Measurements from ENCODE around the gene SLX9. TPM values are rescaled to one million over a fixed set of nuclear protein-coding genes. Genes with fewer than 3 reads are reported as not detected.

The SLX9 gene
- total RNA-seq, 6 experiments from 2014 or later = 27.7 to 34.7 (median 31.5) TPM

DNA sequence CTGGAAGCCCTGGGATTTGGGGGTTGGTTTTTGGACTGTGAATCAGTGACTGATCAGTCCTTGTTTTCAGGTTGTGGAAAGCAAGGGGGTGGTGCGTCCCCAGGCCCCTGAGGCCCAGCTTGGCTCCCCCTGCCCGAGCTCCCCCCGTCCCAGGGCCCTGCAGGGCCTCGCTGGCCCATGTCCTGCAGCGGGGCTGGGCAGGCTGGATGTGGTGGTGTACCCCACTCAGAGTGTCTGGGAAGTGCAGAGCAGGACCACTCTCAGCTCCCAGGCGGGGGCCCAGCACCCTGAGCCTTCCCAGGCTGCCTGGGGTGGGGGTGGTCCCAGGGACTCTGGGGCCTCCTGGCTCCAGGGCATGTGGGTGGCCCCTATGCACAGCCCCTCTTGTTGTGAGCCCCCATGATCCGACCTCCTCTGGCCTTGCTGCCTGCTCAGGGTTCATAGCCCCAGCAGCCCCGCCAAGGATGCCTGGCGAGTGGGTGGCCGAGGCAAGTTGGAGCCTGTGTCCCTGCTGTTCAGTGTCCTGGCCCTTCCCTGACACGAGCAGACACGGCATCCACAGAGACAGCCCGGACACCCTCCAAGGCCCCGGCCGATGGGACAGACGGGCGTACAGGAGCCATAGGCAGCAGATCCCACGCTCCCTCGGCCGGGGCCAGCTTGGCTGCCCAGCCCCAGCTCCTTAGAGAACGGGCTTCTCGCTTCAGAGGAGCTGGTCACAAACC, 37.9 kb downstream of the SLX9 start:
- Mint-ChIP-seq H3K36me3 (ENCODE audit: low read depth) (peaks cover 7% of the 10 kb centered on the region), H3K27ac (no peak overlapping the region), H3K27me3 (ENCODE audit: insufficient read depth) (no peaks in the 10 kb centered on the region; the same call in none of the 2 replicates), H3K9me3 (no peaks in the 10 kb centered on the region), H3K4me3 (no peak overlapping the region), H3K4me1 (ENCODE audit: low read depth) (no peaks in the 10 kb centered on the region)
- no peak for DNase-seq
- TF ChIP-seq, protein P1, sequence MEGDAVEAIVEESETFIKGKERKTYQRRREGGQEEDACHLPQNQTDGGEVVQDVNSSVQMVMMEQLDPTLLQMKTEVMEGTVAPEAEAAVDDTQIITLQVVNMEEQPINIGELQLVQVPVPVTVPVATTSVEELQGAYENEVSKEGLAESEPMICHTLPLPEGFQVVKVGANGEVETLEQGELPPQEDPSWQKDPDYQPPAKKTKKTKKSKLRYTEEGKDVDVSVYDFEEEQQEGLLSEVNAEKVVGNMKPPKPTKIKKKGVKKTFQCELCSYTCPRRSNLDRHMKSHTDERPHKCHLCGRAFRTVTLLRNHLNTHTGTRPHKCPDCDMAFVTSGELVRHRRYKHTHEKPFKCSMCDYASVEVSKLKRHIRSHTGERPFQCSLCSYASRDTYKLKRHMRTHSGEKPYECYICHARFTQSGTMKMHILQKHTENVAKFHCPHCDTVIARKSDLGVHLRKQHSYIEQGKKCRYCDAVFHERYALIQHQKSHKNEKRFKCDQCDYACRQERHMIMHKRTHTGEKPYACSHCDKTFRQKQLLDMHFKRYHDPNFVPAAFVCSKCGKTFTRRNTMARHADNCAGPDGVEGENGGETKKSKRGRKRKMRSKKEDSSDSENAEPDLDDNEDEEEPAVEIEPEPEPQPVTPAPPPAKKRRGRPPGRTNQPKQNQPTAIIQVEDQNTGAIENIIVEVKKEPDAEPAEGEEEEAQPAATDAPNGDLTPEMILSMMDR (IDR thresholded peaks at IDR 0.05) = no peak

DNA sequence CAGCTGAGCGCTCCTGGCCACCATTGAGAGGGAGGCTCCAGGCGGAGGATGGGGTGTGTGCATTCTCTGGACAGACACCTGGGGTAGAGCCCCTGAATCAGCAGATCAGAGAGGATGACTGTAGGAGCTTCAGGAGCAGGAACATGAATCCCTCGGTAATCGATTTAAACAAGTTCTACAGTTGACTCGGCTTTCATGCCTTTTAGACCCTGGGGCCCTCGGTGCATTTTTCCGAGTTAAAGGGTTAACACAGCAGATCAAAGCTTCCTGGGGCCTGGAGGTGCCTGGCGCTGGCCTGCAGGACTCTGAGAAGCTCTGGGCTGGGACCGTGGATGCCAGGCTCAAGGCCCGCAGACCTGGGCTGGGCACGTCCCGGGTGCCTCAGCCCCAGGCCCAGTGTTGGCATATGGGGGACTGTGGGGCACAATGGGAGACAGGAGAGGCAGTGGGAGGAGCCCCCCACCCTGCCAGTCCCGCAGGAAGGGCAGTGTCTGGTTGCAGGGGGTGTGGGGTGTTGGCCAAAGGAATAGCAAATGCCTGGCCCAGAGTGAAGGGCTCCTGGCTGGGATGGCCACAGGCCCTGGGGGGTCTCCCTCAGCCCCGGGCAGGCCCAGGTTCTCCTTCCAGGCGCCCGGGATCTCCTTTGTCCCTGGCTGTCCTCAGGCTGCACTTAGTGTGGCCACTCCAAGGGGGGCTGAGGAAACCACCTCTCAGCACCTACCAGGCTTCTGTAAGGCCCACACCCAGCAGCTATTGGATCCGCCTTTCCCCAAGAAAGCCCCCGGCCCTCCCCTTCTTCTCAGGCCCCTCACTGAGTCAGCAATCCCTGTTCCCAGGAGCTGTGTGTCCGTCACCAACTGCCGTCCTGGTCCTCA, 40.1 kb downstream of the SLX9 start:
- DNase-seq = no peak
- no peaks in the 10 kb centered on the region; the same call in none of the 2 replicates for H3K27me3 Mint-ChIP-seq (ENCODE audit: insufficient read depth)
- H3K36me3 Mint-ChIP-seq (ENCODE audit: low read depth) = no peaks in the 10 kb centered on the region
- H3K4me3 Mint-ChIP-seq = no peak overlapping the region
- no peak overlapping the region for H3K27ac Mint-ChIP-seq
- no peaks in the 10 kb centered on the region for H3K9me3 Mint-ChIP-seq
- TF ChIP-seq, protein P1 (IDR thresholded peaks at IDR 0.05) = no peak
- H3K4me1 Mint-ChIP-seq (ENCODE audit: low read depth) = peaks cover 4% of the 10 kb centered on the region; the same call in 1 of the 2 replicates

DNA sequence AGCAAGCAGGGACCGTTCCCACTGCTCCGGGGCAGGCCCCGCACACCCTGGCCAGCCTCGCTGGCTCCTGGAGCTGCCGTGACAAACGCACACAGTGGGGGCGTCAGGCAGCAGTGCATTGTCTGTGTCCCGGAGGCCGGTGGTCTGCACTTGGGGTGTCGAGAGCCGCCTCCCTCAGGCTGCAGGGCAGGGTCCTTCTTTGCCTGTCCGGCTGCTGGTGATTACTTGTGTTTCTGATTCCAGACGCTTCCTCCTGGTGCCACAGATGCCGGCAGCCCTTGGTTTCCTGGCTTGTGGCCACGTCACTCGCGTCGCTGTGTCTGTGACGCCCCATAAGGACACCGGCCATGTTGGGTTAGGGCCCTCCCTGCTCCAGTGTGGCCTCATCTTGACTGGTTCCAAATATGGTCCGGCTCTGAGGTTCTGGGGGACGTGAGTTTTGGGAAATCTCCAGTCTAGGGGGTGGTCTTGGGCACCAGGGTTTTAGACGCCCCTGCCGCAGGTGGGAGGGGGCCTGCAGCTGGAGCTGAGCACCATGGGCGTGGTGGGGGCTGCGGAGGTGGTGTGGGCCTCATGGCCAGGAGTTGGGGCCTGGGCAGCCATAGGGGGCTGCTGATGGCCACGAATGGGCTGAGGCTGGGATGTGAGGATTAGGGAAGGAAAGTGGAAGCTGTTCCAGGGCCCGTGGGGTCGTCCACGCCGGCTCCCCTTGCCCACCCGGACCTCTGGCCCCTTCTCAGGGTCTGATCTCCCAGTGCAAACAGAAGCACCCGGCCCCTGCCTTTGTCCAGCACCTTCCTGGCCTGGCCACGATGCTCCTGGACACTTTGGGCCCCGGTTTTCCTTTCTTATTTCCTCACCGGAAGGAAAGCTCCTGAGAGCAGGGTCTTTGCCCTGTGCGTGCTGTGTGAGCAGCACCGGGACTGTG, 41.0 kb downstream of the SLX9 start:
- DNase-seq = no peak
- Mint-ChIP-seq H3K27me3 (ENCODE audit: insufficient read depth) (no peaks in the 10 kb centered on the region; the same call in none of the 2 replicates), H3K4me3 (no peak overlapping the region), H3K4me1 (ENCODE audit: low read depth) (peaks cover 4% of the 10 kb centered on the region; the same call in 1 of the 2 replicates), H3K27ac (no peak overlapping the region), H3K36me3 (ENCODE audit: low read depth) (no peaks in the 10 kb centered on the region), H3K9me3 (no peaks in the 10 kb centered on the region)
- TF ChIP-seq, protein P1 (IDR thresholded peaks at IDR 0.05) = no peak

DNA sequence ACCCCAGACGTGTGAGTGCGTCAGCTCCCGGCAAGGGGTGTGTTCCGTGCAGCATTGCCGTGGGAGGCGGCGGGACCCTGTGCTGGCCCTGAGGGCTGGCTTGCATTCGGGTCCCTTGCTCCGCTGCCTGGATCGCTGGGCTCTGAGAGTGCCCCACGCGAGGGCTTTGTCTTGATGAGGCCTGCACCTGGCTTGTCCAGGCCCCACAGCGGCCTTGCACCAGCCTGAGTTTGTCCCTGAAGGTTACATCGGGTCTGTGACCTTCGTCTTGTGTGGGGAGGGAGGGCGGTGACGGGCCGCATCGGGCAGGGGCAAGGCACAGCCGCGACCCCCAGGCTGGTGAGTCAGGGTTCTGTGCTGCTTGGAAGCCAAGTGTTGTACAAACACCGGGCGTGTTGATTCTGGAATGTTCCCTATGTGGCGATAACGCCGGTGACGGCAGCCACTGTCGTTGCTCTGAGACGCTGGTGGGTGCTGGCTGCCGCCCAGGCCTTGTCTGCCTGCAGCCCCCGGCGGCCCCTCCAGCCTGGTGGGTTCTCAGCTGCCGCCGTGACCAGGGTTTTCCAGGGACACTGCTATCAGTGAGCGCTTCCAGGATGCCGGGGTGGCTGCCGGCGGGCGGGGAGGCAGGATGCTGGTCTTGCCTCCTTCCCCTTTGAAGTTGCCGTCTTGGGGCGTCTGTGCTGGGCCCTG, 42.9 kb downstream of the SLX9 start:
- Mint-ChIP-seq H3K36me3 (ENCODE audit: low read depth) (no peaks in the 10 kb centered on the region), H3K4me1 (ENCODE audit: low read depth) (peaks cover 4% of the 10 kb centered on the region; the same call in 1 of the 2 replicates), H3K27me3 (ENCODE audit: insufficient read depth) (no peaks in the 10 kb centered on the region; the same call in none of the 2 replicates), H3K4me3 (no peak overlapping the region), H3K9me3 (no peaks in the 10 kb centered on the region), H3K27ac (peak overlapping the region; percentile 50)
- DNase-seq = peak; percentile 7
- TF ChIP-seq, protein P1 (IDR thresholded peaks at IDR 0.05) = no peak

Measured in HFFc6 (cell line).